Muscle of leg (tissue), 11 donors: Measurements from ENCODE around the gene LAPTM5. TPM values are rescaled to one million over a fixed set of nuclear protein-coding genes. Genes with fewer than 3 reads are reported as not detected.
"Not testable (repeated sequence)": the region's sequence is repeated elsewhere in the genome, so short reads cannot be mapped to it uniquely, and the experiment has no call there.

Experiments
- DNase-seq: peaks from one replicate; pipeline ENCODE4 v3.0.0; 2013
- H3K27ac ChIP-seq: one replicate; pipeline ENCODE4 v1.5.1; 2013; ENCODE audit warnings: mild to moderate bottlenecking, low read length, control low read depth
- H3K27me3 ChIP-seq: one replicate; pipeline ENCODE4 v1.6.1; 2013; ENCODE audit warnings: low read length; ENCODE audit not compliant: control insufficient read depth, insufficient read depth
- H3K36me3 ChIP-seq: one replicate; pipeline ENCODE4 v1.6.1; 2013; ENCODE audit warnings: low read length; ENCODE audit not compliant: control insufficient read depth, insufficient read depth
- H3K4me1 ChIP-seq: one replicate; pipeline ENCODE4 v1.6.1; 2013; ENCODE audit warnings: low read length; ENCODE audit not compliant: control insufficient read depth, insufficient read depth
- H3K4me3 ChIP-seq: one replicate; pipeline ENCODE4 v1.5.1; 2013; ENCODE audit warnings: low read length, control low read depth
- H3K9me3 ChIP-seq: replicated peaks from 2 replicates; pipeline ENCODE4 v1.6.1; 2013; ENCODE audit warnings: low read depth, low read length; ENCODE audit not compliant: control insufficient read depth
- WGBS: methylation state at CpG from one replicate; pipeline ENCODE4 v1.1.5; 2013; ENCODE audit warnings: missing lambda C conversion rate; ENCODE audit not compliant: insufficient coverage; 5-methylcytosine and 5-hydroxymethylcytosine counted together
- polyA plus RNA-seq, 8 donors: library from polyadenylated mRNA; unstranded; fragments of 120-200 nt; gene quantifications; one replicate each; pipeline versions ENCODE4 v1.2.1 to v1.2.3, GENCODE V29; 2013; ENCODE audit warnings: inconsistent platforms in 1 of 8, low replicate concordance in 1 of 8; ENCODE audit not compliant: insufficient read length in 8 of 8, insufficient read depth in 1 of 8
- total RNA-seq: library from RNA; stranded (reverse); fragments of 120-200 nt; gene quantifications from one replicate; pipeline ENCODE4 v1.2.4, GENCODE V29; 2013

The LAPTM5 gene
- total and polyA plus RNA-seq, 9 donors = 5.6 to 22.9 (median 17.6) TPM

- Histone ChIP-seq H3K36me3 (no peaks in the 10 kb centered on the region), H3K9me3 (no peaks in the 10 kb centered on the region), H3K27me3 (no peaks in the 10 kb centered on the region), H3K27ac (no peak overlapping the region), H3K4me1 (peaks cover 27% of the 10 kb centered on the region), H3K4me3 (no peak overlapping the region)
- 65% methylated on average over 4 of the region's 7 CpGs for WGBS
- DNase-seq = no peak
Measured at GRCh38 chr1:30773722-30774358, 16.3 kb upstream of the LAPTM5 start.

GRCh38 chr1:30771005-30771404, 13.4 kb upstream of the LAPTM5 start:
- H3K36me3 ChIP-seq = no peaks in the 10 kb centered on the region
- H3K27me3 ChIP-seq = no peaks in the 10 kb centered on the region
- peaks cover 19% of the 10 kb centered on the region for H3K4me1 ChIP-seq
- H3K4me3 ChIP-seq = no peak overlapping the region
- no peak overlapping the region for H3K27ac ChIP-seq
- 77% methylated on average over 4 of the region's 6 CpGs for WGBS
- DNase-seq = no peak
- no peaks in the 10 kb centered on the region for H3K9me3 ChIP-seq

GRCh38 chr1:30770150-30770549, 12.6 kb upstream of the LAPTM5 start:
- H3K27me3 ChIP-seq = no peaks in the 10 kb centered on the region
- no peak overlapping the region for H3K27ac ChIP-seq
- 79% methylated on average over 2 of the region's 10 CpGs for WGBS
- H3K4me1 ChIP-seq = peaks cover 15% of the 10 kb centered on the region
- no peak for DNase-seq
- no peak overlapping the region for H3K4me3 ChIP-seq
- H3K9me3 ChIP-seq = no peaks in the 10 kb centered on the region
- no peaks in the 10 kb centered on the region for H3K36me3 ChIP-seq

- Histone ChIP-seq H3K27ac (no peak overlapping the region), H3K27me3 (no peaks in the 10 kb centered on the region), H3K9me3 (no peaks in the 10 kb centered on the region), H3K4me1 (peaks cover 15% of the 10 kb centered on the region), H3K36me3 (no peaks in the 10 kb centered on the region), H3K4me3 (no peak overlapping the region)
- DNase-seq = no peak
- WGBS = 69% methylated on average over 18 of the region's 20 CpGs
Measured at GRCh38 chr1:30768830-30769718, 11.5 kb upstream of the LAPTM5 start.

- H3K27ac ChIP-seq = no peak overlapping the region
- H3K4me1 ChIP-seq = peaks cover 19% of the 10 kb centered on the region
- DNase-seq = no peak
- H3K36me3 ChIP-seq = no peaks in the 10 kb centered on the region
- H3K9me3 ChIP-seq = no peaks in the 10 kb centered on the region
- H3K27me3 ChIP-seq = no peaks in the 10 kb centered on the region
- no peak overlapping the region for H3K4me3 ChIP-seq
- WGBS = 69% methylated on average over 3 of the region's 9 CpGs
Measured at GRCh38 chr1:30768159-30768829, 10.7 kb upstream of the LAPTM5 start.

- 95% methylated on average over 4 of the region's 8 CpGs for WGBS
- H3K27me3 ChIP-seq, H3K4me3 ChIP-seq, DNase-seq, H3K36me3 ChIP-seq, H3K27ac ChIP-seq, H3K9me3 ChIP-seq: not testable (repeated sequence)
- H3K4me1 ChIP-seq = peaks cover 33% of the 10 kb centered on the region
Measured at GRCh38 chr1:30766948-30767347, 9.4 kb upstream of the LAPTM5 start.

GRCh38 chr1:30765556-30766434, 8.2 kb upstream of the LAPTM5 start:
- Histone ChIP-seq H3K4me1 (peaks cover 44% of the 10 kb centered on the region), H3K36me3 (no peaks in the 10 kb centered on the region), H3K27ac (no peak overlapping the region), H3K27me3 (no peaks in the 10 kb centered on the region), H3K4me3 (no peak overlapping the region), H3K9me3 (no peaks in the 10 kb centered on the region)
- 74% methylated on average over 5 of the region's 15 CpGs for WGBS
- DNase-seq = no peak

- H3K4me1 ChIP-seq = peaks cover 51% of the 10 kb centered on the region
- H3K36me3 ChIP-seq = no peaks in the 10 kb centered on the region
- H3K9me3 ChIP-seq = no peaks in the 10 kb centered on the region
- no peak for DNase-seq
- H3K4me3 ChIP-seq = no peak overlapping the region
- peak overlapping the region; percentile 0 for H3K27ac ChIP-seq
- WGBS = 82% methylated on average over 10 of the region's 18 CpGs
- no peaks in the 10 kb centered on the region for H3K27me3 ChIP-seq
Measured at GRCh38 chr1:30764939-30765555, 7.5 kb upstream of the LAPTM5 start.

GRCh38 chr1:30764396-30764795, 6.8 kb upstream of the LAPTM5 start:
- H3K27ac ChIP-seq = peak overlapping the region; percentile 88
- no peak for DNase-seq
- no peak overlapping the region for H3K4me3 ChIP-seq
- H3K4me1 ChIP-seq = peaks cover 57% of the 10 kb centered on the region
- H3K27me3 ChIP-seq = no peaks in the 10 kb centered on the region
- WGBS = 90% methylated on average over 3 of the region's 5 CpGs
- H3K9me3 ChIP-seq = peaks cover 2% of the 10 kb centered on the region
- H3K36me3 ChIP-seq = no peaks in the 10 kb centered on the region
